HG03558 (cell line): ENCODE measurements around the gene GSTT2B.
"Not testable (repeated sequence)": the region's sequence is repeated elsewhere in the genome, so short reads cannot be mapped to it uniquely, and the experiment has no call there.

Source experiments
- ATAC-seq: cut with Tn5 transposase; IDR thresholded peaks from one replicate; pipeline ENCODE4 v1.9.1; 2021; ENCODE audit warnings: moderate number of reproducible peaks; ENCODE audit not compliant: unreplicated experiment; ENCODE audit errors: extremely low read depth

The GSTT2B gene

DNA sequence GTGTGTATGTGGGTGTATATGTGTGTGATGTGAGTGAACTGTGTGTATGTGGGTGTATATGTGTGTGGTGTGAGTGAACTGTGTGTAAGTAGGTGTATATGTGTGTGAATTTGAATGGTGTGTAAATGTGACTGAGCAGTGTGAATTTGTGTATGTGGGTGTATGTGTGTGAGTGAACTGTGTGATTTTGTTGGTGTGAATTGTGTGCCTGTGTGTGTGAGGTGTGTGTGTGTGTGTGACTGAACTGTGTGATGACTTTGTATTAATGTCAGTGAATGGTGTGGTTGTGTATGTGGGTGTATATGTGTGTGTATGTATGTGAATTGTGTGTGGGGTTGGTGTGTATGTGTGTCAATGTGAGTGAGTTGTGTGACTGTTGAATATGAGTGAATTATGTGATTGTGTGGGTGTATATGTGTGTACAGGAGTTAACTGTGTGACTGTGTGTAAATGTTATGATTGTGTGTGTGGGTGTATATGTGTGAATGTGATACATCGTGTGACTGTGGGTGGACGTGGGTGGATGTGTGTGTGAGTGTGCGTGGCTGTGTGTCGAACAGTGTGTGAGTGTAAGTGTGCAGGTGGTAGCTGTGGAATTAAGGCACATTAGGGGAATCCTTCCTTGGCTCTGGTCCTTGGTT is 25.7 kb upstream of the GSTT2B start:
- ATAC-seq = not testable (repeated sequence)

DNA sequence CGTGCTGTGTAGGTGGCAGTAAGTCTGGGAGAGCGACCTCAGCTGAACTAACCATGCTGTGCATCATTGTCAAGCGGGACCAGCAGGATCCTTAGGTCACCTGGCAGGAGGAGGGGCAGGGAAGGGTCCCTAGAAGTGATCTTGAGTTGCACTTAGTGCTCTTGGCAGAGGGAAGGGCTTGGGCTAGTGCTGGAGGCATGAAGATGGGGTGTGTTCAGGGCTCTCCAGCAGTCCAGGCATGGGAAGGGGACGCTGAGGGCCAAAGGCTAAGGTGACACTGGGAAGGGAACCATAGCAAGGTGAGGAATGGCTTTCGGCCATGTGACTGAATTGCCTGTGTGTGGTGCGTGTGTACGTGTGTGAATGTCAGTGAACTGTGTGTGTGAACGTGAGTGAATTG is 25.1 kb upstream of the GSTT2B start:
- not testable (repeated sequence) for ATAC-seq

DNA sequence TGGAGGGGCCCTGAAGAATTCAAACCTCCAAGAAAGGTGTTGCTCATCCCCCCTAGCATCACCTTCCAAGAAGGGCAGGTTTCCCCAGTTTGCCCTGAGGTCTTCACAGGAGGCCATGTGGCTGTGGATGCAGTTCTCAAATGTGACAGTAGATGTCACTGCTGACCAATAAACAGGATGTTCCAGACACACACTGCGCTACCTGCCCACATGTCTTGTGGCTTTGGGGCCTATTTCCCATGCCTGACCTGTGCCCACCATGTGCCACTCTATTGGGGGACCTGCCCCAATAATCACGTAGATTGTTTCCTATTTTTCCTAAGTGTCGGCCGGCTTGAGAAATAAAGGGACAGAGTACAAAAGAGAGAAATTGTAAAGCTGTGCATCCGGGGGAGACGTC is 23.4 kb upstream of the GSTT2B start:
- no peak for ATAC-seq

DNA sequence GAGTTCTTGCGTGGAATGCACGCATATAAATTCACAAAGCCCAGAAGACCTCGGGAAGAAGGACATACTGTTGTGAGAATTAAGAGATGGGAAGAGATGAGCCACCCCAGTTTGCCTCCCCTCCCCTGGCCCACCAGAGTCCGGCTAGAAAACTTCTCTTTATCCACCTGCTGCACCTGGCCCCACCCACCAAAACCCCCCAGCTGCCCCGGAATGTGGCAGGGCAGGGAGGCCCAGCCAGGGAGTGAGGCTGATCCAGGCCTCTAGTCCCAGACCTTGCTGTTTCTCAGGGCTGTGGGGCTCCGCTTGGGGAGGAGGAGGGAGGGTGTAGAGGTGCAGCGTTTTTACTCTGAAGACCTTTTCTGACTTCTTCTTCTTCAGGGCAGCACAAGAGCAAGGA is 19.6 kb upstream of the GSTT2B start:
- not testable (repeated sequence) for ATAC-seq

DNA sequence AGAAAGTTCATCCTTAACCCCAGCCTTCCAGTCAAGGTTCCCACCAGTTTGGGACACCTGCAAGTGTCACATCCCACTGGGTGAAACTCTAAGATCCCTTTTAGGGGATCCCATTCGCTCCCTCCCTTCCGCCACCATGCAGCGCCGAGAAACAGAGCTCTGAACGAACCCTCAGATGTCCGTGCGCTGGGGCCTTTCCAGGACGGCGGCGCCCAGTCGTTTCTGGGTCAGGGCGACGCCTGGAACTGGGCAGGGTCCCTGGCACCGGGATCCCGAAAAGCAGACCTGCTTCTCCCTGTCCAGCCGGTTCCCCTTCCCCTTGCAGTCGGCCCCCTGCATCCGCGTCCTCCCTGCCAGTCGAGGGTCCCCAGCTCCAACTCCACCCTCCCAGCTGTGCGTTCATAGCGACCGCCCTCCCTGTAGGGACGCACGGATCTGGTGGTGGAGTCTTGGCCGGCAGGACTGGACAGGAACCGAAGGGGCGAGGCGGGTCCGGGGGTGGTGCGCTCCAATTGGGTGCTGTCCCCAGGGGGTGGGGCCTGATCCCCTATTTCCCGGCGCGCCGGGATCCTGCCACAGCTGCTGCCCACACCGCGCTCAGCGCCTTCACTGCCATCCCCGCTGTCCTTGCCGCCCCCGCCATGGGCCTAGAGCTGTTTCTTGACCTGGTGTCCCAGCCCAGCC is 18.7 kb upstream of the GSTT2B start, which contains the start of gene GSTT2:
Gene GSTT2, plus strand, starts transcription at position 578 of the 684 bp plus-strand sequence.
- ATAC-seq = not testable (repeated sequence)

DNA sequence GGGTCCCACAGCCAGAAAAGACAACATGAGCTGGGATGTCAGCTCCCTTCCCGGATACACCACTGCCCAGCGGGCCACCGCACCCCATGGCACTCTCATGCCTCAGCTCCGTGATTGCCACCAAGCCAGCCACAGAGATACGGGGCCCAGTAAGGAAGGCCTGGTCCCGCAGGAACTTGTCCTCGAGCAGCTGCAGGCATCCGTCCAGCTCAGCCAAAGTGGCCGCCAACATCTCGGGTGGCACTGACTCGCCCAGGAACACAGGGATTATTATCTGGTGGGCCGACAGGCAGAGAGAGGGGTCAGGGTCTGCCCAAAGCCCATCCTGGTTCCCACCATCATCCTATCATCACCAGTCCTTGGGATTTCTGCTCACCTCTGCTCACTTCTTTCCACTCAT is 16.3 kb upstream of the GSTT2B start:
- ATAC-seq = not testable (repeated sequence)

DNA sequence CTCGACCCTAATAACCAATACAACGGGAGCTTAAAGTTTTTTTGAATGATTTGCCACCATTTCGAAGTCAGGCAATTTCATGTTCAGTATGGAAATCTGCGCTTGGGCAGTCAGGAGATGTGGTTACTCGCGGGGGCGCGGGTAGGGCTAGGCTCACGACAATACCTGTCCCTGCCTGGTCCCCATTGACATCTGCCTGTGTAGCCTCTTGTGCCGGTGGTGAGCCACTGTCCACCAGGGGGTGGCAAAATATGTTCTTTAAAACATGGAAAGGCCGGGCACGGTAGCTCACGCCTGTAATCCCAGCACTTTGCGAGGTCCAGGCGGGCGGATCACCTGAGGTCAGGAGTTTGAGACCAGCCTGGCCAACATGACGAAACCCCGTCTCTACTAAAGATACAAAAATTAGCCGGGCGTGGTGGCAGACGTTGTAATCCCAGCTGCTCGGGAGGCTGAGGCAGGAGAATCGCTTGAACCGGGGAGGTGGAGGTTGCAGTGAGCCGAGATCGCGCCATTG is 13.9 kb upstream of the GSTT2B start:
- peak; percentile 9 for ATAC-seq

DNA sequence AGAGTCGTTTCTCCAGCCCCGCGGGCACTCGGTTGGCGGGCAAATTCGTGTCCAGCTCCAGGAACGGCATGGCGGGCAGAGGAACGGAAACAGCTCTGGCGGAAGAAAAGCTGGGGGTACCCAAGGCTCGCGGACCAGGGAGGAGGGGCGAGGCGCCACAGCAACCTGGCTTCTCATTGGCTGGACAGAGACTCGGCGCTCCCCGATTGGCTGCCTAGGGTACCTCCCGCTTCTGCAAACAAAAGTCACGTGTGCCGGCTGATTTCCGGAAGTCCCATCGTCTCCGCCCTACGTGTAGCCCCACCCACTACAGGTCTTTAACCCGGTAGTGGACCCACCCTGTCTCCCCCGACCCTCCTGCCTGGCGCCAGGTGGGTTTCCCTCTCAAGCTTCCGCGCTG is 13.3 kb upstream of the GSTT2B start, which contains the start of gene DDT:
Gene DDT, minus strand, starts transcription at position 97 of the 400 bp plus-strand sequence. Its CDS starts 27 bp downstream, at position 70.
- peak; percentile 88 for ATAC-seq

DNA sequence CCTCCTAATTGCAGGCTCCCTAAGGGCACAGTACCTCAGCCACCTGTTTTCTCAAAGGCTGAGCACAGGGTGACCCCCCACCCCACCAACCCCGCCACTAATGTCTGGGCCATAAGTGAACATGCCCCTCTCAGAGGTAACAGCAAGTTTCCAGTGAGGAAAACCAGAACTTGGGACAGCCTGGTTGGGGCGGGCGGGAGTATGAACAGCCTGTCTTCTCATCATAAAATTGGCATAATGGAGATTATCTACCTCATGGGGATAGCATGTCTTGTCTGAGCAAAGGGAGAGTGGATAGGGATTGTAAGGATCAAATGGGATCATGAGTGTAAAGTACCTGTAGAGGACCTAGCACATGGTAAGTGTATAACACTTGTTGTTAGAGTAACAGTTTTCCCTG is 10.9 kb upstream of the GSTT2B start:
- not testable (repeated sequence) for ATAC-seq

DNA sequence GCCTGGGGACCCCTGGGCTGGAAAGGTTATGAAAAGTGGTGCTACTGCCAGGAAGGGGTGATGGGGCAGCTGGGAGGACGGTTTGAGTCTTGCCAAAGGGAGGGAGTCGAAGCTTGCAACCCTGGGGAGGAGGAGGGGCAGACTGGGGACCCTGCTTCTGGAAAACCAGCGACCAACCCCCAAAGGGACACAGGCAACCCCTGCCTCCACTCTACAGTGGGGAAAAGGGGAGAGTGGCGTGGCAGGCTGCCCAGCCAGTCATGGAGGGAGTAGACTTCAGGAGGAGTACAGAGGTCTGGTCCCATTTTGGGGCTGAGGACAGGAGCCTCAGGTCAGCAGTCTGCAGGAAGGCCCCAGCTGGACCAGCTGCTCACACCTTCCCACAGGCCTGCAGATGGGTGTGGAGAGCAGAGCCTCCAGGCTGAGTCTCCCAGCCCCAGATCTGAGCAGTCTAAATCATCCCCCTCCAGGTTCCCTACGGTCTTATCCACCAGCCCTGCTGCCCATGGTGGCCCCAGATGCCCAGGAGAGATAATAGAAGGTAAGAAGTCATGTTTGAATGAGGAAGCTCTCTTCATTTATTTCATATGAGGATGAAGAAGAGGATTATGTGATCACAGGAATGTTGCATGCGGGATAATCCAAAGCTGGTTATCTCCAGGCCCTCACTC is 10.0 kb upstream of the GSTT2B start:
- no peak for ATAC-seq

DNA sequence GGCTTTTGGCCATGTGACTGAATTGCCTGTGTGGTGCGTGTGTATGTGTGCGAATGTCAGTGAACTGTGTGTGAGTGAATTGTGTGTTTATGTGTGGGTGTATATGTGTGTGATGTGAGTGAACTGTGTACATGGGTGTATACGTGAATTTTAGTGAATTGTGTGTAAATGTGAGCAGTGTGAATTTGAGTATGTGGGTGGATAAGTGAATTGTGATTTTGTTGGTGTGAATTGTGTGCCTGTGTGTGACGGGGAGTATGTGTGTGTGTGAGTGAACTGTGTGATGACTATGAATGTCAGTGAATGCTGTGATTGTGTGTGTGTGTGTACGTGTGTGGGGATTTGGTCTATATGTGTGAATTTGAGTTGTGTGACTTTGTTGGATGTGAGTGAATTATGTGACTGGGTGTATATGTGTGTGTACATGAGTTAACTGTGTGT is 9.2 kb upstream of the GSTT2B start:
- ATAC-seq = no peak

DNA sequence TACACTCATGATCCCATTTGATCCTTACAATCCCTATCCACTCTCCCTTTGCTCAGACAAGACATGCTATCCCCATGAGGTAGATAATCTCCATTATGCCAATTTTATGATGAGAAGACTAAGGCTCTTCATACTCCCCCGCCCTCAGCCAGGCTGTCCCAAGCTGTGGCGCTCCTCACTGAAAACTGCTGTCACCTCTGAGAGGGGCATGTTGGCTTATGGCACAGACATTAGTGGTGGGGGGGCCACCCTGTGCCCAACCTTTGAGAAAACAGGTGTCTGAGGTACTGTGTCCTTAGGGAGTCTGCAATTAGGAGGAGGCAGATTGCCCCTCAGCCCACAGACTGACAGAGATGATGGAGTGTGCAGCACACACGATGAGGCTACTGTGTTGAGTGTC is 8.1 kb upstream of the GSTT2B start:
- no peak for ATAC-seq

DNA sequence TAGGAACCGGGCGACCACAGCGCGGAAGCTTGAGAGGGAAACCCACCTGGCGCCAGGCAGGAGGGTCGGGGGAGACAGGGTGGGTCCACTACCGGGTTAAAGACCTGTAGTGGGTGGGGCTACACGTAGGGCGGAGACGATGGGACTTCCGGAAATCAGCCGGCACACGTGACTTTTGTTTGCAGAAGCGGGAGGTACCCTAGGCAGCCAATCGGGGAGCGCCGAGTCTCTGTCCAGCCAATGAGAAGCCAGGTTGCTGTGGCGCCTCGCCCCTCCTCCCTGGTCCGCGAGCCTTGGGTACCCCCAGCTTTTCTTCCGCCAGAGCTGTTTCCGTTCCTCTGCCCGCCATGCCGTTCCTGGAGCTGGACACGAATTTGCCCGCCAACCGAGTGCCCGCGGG is 5.6 kb upstream of the GSTT2B start, which contains the start of gene DDTL:
Gene DDTL, plus strand, starts transcription at position 321 of the 400 bp plus-strand sequence. Its CDS starts 27 bp downstream, at position 348.
- peak; percentile 53 for ATAC-seq

DNA sequence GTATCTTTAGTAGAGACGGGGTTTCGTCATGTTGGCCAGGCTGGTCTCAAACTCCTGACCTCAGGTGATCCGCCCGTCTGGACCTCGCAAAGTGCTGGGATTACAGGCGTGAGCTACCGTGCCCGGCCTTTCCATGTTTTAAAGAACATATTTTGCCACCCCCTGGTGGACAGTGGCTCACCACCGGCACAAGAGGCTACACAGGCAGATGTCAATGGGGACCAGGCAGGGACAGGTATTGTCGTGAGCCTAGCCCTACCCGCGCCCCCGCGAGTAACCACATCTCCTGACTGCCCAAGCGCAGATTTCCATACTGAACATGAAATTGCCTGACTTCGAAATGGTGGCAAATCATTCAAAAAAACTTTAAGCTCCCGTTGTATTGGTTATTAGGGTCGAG is 5.1 kb upstream of the GSTT2B start:
- not testable (repeated sequence) for ATAC-seq

DNA sequence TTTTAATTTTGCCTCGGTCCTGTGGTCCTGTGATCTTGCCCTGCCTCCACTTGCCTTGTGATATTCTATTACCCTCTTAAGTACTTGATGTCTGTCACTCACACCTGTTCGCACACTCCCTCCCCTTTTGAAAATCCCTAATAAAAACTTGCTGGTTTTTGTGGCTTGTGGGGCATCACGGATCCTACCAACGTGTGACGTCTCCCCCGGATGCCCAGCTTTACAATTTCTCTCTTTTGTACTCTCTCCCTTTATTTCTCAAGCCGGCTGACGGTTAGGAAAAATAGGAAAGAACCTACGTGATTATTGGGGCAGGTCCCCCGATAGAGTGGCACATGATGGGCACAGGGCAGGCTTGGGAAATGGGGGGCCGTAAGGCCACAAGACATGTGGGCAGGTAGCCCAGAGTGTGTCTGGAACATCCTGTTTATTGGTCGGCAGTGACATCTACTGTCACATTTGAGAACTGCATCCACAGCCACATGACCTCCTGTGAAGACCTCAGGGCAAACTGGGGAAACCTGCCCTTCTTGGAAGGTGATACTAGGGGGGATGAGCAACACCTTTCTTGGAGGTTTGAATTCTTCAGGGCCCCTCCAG is 4.6 kb downstream of the GSTT2B start:
- not testable (repeated sequence) for ATAC-seq

DNA sequence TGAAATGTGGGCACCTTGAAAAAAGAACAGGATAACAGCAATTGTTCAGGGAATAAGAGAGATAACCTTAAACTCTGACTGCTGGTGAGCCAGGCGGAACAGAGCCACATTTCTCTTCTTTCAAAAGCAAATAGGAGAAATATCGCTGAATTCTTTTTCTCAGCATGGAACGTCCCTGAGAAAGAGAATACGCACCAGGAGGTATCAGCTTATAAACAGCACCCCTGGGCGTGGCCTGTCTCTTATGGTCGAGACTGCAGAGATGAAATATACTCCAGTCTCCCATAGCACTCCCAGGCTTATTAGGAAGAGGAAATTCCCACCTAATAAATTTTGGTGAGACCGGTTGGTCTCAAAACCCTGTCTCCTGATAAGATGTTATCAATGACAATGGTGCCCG is 5.1 kb downstream of the GSTT2B start:
- not testable (repeated sequence) for ATAC-seq

DNA sequence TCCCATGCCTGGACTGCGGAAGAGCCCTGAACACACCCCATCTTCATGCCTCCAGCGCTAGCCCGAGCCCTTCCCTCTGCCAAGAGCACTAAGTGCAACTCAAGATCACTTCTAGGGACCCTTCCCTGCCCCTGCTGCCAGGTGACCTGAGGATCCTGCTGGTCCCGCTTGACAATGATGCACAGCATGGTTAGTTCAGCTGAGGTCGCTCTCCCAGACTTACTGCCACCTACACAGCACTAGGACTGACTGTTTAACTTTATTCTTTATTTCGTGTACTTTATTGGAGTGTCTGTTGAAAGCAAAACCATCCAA is 6.0 kb downstream of the GSTT2B start:
- ATAC-seq = not testable (repeated sequence)

DNA sequence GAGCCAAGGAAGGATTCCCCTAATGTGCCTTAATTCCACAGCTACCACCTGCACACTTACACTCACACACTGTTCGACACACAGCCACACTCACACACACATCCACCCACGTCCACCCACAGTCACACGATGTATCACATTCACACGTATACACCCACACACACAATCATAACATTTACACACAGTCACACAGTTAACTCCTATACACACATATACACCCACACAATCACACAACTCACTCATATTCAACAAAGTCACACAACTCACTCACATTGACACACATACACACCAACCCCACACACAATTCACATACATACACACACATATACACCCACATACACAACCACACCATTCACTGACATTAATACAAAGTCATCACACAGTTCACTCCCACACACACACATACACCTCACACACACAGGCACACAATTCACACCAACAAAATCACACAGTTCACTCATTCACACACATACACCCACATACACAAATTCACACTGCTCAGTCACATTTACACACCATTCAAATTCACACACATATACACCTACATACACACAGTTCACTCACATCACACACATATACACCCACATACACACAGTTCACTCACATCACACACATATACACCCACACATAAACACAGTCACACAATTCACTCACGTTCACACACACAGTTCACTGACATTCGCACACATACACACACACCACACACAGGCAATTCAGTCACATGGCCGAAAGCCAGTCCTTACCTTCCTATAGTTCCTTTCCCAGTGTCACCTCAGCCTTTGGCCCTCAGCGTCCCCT is 6.6 kb downstream of the GSTT2B start:
- ATAC-seq = not testable (repeated sequence)

DNA sequence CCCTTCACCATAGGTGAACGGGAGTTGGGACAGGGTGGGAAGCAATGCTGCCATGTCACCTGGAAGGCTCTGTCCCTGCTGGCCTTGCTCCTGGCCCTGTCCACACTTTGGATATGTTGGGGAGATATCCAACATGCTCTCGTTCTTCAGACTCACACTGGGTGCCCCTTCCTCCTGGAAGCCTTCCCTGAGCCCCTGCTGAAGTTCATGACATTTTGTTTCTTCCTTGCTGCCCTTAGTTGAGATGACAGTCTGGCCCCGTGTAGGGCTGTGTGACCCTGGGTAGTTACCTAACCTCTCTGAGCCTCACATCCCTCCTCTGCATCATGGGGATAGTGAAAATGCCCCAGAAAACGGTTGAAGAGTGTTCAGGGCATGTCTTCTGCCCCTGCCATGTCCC is 7.5 kb downstream of the GSTT2B start:
- not testable (repeated sequence) for ATAC-seq
